ENCODE data around the gene PUM1. TPM values are rescaled to one million over a fixed set of nuclear protein-coding genes. Genes with fewer than 3 reads are reported as not detected.

The PUM1 gene
- total RNA-seq, 1 experiment from 2014 or later = 43.3 TPM

GRCh38 chr1:30887485-30888315 lies 177.8 kb downstream of the PUM1 start:
- Histone ChIP-seq H3K79me2 (ENCODE audit: low read length) (no peaks in the 10 kb centered on the region), H3K9me2 (replicated peaks; ENCODE audit: low read length) (no peaks in the 10 kb centered on the region), H3K4me1 (ENCODE audit: insufficient read depth, low read length) (no peaks in the 10 kb centered on the region), H4K20me1 (ENCODE audit: low read length) (no peaks in the 10 kb centered on the region), H3K4me3 (ENCODE audit: low read length) (no peak overlapping the region), H3K4me2 (ENCODE audit: low read length) (no peak overlapping the region), H3K9me3 (ENCODE audit: low read length) (no peaks in the 10 kb centered on the region), H3K27ac (ENCODE audit: low read length) (no peak overlapping the region), H3K36me3 (ENCODE audit: low read depth, low read length) (no peaks in the 10 kb centered on the region), H2AFZ (ENCODE audit: low read length) (no peak overlapping the region), H3K27me3 (ENCODE audit: low read length) (no peaks in the 10 kb centered on the region), H3K9ac (ENCODE audit: low read length) (no peak overlapping the region), H3F3A (ENCODE audit: low read length, unreplicated experiment) (no peaks in the 10 kb centered on the region)
- no peak for ATAC-seq
- POLR2A ChIA-PET (ENCODE audit: unreplicated experiment) = no interaction called here
- intact Hi-C loops (cut with micrococcal nuclease) = no loop called here
- CTCF ChIA-PET = no interaction called here
- no peak for TF ChIP-seq EZH2phosphoT487 (IDR thresholded peaks at IDR 0.05; ENCODE audit: borderline replicate concordance, low read length)
- TF ChIP-seq EZH2 (IDR thresholded peaks at IDR 0.05; ENCODE audit: low read length, unreplicated experiment) = no peak
- no peak for TF ChIP-seq CTCF (conservative IDR thresholded peaks at IDR 0.05; ENCODE audit: low read depth, low read length)
- no TSS peak for BruUV-seq (replicated peaks)
- DNase-seq = no peak

GRCh38 chr1:30886710-30887428 lies 178.6 kb downstream of the PUM1 start:
- Histone ChIP-seq H3K9ac (ENCODE audit: low read length) (no peak overlapping the region), H3K27me3 (ENCODE audit: low read length) (no peaks in the 10 kb centered on the region), H3K36me3 (ENCODE audit: low read depth, low read length) (no peaks in the 10 kb centered on the region), H3K9me2 (replicated peaks; ENCODE audit: low read length) (no peaks in the 10 kb centered on the region), H3K79me2 (ENCODE audit: low read length) (no peaks in the 10 kb centered on the region), H3F3A (ENCODE audit: low read length, unreplicated experiment) (no peaks in the 10 kb centered on the region), H3K4me3 (ENCODE audit: low read length) (no peak overlapping the region), H3K9me3 (ENCODE audit: low read length) (no peaks in the 10 kb centered on the region), H3K4me1 (ENCODE audit: insufficient read depth, low read length) (no peaks in the 10 kb centered on the region), H3K4me2 (ENCODE audit: low read length) (no peak overlapping the region), H3K27ac (ENCODE audit: low read length) (no peak overlapping the region), H4K20me1 (ENCODE audit: low read length) (no peaks in the 10 kb centered on the region), H2AFZ (ENCODE audit: low read length) (no peak overlapping the region)
- intact Hi-C loops (cut with micrococcal nuclease) = no loop called here
- ChIA-PET CTCF (no interaction called here), POLR2A (ENCODE audit: unreplicated experiment) (no interaction called here)
- TF ChIP-seq EZH2phosphoT487 (IDR thresholded peaks at IDR 0.05; ENCODE audit: borderline replicate concordance, low read length) (no peak), CTCF (conservative IDR thresholded peaks at IDR 0.05; ENCODE audit: low read depth, low read length) (no peak), EZH2 (IDR thresholded peaks at IDR 0.05; ENCODE audit: low read length, unreplicated experiment) (no peak)
- BruUV-seq (replicated peaks) = no TSS peak
- DNase-seq = no peak
- ATAC-seq = no peak
